Measurements from ENCODE around the gene HIF3A. TPM values are rescaled to one million over a fixed set of nuclear protein-coding genes. Genes with fewer than 3 reads are reported as not detected.

Gene HIF3A
- total and polyA plus RNA-seq, 2 of the 4 experiments (the other 2 are of a cell fraction), result 0.02 TPM; not detected in 1

DNA sequence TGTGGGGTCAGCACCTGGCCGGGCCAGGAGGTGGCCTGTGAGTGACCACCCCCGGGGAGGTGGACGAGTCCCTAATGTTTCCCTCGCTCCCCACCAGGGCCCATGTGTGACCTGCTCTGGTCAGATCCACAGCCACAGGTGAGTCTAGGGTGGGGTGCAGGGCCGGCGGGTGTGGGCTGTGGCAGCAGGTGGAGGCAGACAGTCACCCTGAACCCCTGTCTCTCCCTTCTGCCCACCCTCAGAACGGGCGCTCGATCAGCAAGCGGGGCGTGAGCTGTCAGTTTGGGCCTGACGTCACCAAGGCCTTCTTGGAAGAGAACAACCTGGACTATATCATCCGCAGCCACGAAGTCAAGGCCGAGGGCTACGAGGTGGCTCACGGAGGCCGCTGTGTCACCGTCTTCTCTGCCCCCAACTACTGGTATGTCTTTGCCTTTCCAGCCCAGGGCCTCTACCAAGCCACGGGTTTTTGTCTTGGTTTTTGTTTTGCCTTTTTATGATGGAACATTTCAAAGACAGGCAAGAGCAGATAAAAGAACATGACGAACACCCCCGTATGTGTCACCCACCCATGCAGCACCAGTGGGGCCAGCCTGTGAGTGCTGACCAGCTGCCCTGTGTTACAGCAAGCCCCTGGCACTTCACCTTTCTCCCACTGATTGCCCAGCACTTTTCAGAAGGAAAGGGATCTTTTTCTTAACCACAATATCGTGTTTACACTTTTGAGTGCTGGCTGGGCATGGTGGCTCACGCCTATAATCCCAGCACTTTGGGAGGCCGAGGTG, 91.7 kb downstream of the HIF3A start:
- no peak overlapping the region for H2AK9ac ChIP-seq (replicated peaks; ENCODE audit: low read depth, low read length, poor library complexity)
- no peak overlapping the region for H3K18ac ChIP-seq (ENCODE audit: low read depth, low read length)
- H3K23ac ChIP-seq (ENCODE audit: low read depth, low read length), result no peak overlapping the region
- H2AK5ac ChIP-seq (ENCODE audit: low read depth, low read length), result no peak overlapping the region
- no peak overlapping the region for H2BK5ac ChIP-seq (ENCODE audit: low read depth, low read length, poor library complexity, severe bottlenecking)
- ATAC-seq (ENCODE audit: low read depth), result no peak
- no peak overlapping the region for H3K56ac ChIP-seq (ENCODE audit: extremely low read depth, insufficient read depth, low read length)
- no peak overlapping the region for H2BK120ac ChIP-seq (ENCODE audit: low read depth, low read length)
- H3K4me1 ChIP-seq (ENCODE audit: control insufficient read depth, insufficient read depth, low read length), result peaks cover 13% of the 10 kb centered on the region
- no peak overlapping the region for H3K9ac ChIP-seq (ENCODE audit: low read depth, low read length)
- in situ Hi-C loops (cut with MboI; ENCODE audit: low sequenced_read_pairs) (loop anchor here (10.0 kb wide), 1 partner anchor 104 kb away; no protein-coding TSS in a partner anchor), intact Hi-C loops (cut with micrococcal nuclease) (no loop called here), dilution Hi-C loops (cut with HindIII; ENCODE audit: low sequenced_read_pairs, unreplicated experiment) (no loop called here)
- no peak overlapping the region for H3K4me2 ChIP-seq (ENCODE audit: low read depth, low read length)
- H3K4ac ChIP-seq (ENCODE audit: low read depth, low read length), result no peak overlapping the region
- POLR2A ChIA-PET (ENCODE audit: unreplicated experiment), result interaction anchor here (0.5 kb wide), 1 partner anchor 48 kb away, joined by 3 read pairs; no protein-coding TSS in a partner anchor
- H3K27ac ChIP-seq (ENCODE audit: insufficient read depth, low read length), result no peak overlapping the region
- no peaks in the 10 kb centered on the region; the same call in 1 of the 2 replicates for H4K20me1 ChIP-seq (ENCODE audit: insufficient read depth, low read length)
- H4K91ac ChIP-seq (ENCODE audit: insufficient read depth, low read depth, low read length), result no peak overlapping the region
- no peak overlapping the region for H2AFZ ChIP-seq (replicated peaks; ENCODE audit: low read length, poor library complexity)
- H3K79me1 ChIP-seq (ENCODE audit: low read depth in 1 of 2, low read length in 2 of 2), result peaks cover 0 to 21% of the 10 kb centered on the region in 2 experiments; a peak in 2 of 4 replicates
- H3K27me3 ChIP-seq (ENCODE audit: control insufficient read depth, insufficient read depth, low read length), result no peaks in the 10 kb centered on the region
- DNase-seq, result no peak
- no peak overlapping the region for H2BK15ac ChIP-seq (ENCODE audit: low read depth, low read length)
- H3K14ac ChIP-seq (replicated peaks; ENCODE audit: low read depth, low read length), result no peak overlapping the region
- H3K36me3 ChIP-seq (ENCODE audit: control insufficient read depth, insufficient read depth, low read length), result peaks cover 55% of the 10 kb centered on the region
- H3K9me3 ChIP-seq (ENCODE audit: control insufficient read depth, insufficient read depth, low read length), result peaks cover 6% of the 10 kb centered on the region
- CTCF ChIA-PET, result no interaction called here
- WGBS, 2 experiments (ENCODE audit: extremely low coverage in 2 of 2, insufficient read length in 1 of 2), result 98% methylated on average over 12 of the region's 25 CpGs; no CpG with 5 or more reads in 1 of the 2 experiments
- no peak overlapping the region for H4K5ac ChIP-seq (ENCODE audit: low read depth, low read length)
- BruUV-seq (replicated peaks), result no TSS peak
- no peak overlapping the region for H3K4me3 ChIP-seq (ENCODE audit: insufficient read depth, low read depth, low read length)
- no peak overlapping the region for H2BK20ac ChIP-seq (ENCODE audit: low read depth, low read length)
- no peak overlapping the region for H4K8ac ChIP-seq (ENCODE audit: low read depth in 2 of 2, low read length in 2 of 2)
- peaks cover 16% of the 10 kb centered on the region for H3K9me1 ChIP-seq (ENCODE audit: insufficient read depth, low read length)
- TF ChIP-seq MXI1 (IDR thresholded peaks at IDR 0.05; ENCODE audit: borderline replicate concordance, low read depth, low read length) (no peak), BHLHE40 (IDR thresholded peaks at IDR 0.05; ENCODE audit: low read depth, low read length) (no peak), CHD1 (IDR thresholded peaks at IDR 0.05; ENCODE audit: low read depth, low read length) (no peak), RCOR1 (IDR thresholded peaks at IDR 0.05; ENCODE audit: insufficient replicate concordance, low read length) (no peak), FOS (IDR thresholded peaks at IDR 0.05; ENCODE audit: low read depth, low read length) (no peak), RFX5 (IDR thresholded peaks at IDR 0.05; ENCODE audit: low read depth, low read length) (no peak), SMC3 (IDR thresholded peaks at IDR 0.05; ENCODE audit: low read depth, low read length) (no peak), NFE2L2 (IDR thresholded peaks at IDR 0.05; ENCODE audit: low read depth, low read length) (no peak), CEBPB (IDR thresholded peaks at IDR 0.05; ENCODE audit: low read depth, low read length) (no peak), MAZ (IDR thresholded peaks at IDR 0.05; ENCODE audit: borderline replicate concordance, low read depth, low read length) (no peak), MAFK (IDR thresholded peaks at IDR 0.05; ENCODE audit: low read depth, low read length) (no peak)
- TF ChIP-seq, protein P1, sequence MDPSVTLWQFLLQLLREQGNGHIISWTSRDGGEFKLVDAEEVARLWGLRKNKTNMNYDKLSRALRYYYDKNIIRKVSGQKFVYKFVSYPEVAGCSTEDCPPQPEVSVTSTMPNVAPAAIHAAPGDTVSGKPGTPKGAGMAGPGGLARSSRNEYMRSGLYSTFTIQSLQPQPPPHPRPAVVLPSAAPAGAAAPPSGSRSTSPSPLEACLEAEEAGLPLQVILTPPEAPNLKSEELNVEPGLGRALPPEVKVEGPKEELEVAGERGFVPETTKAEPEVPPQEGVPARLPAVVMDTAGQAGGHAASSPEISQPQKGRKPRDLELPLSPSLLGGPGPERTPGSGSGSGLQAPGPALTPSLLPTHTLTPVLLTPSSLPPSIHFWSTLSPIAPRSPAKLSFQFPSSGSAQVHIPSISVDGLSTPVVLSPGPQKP (IDR thresholded peaks at IDR 0.05; ENCODE audit: borderline replicate concordance, low read depth, low read length), result no peak
- TF ChIP-seq, protein P2, sequence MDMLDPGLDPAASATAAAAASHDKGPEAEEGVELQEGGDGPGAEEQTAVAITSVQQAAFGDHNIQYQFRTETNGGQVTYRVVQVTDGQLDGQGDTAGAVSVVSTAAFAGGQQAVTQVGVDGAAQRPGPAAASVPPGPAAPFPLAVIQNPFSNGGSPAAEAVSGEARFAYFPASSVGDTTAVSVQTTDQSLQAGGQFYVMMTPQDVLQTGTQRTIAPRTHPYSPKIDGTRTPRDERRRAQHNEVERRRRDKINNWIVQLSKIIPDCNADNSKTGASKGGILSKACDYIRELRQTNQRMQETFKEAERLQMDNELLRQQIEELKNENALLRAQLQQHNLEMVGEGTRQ (IDR thresholded peaks at IDR 0.05; ENCODE audit: low read depth, low read length), result no peak
- TF ChIP-seq, protein P3, sequence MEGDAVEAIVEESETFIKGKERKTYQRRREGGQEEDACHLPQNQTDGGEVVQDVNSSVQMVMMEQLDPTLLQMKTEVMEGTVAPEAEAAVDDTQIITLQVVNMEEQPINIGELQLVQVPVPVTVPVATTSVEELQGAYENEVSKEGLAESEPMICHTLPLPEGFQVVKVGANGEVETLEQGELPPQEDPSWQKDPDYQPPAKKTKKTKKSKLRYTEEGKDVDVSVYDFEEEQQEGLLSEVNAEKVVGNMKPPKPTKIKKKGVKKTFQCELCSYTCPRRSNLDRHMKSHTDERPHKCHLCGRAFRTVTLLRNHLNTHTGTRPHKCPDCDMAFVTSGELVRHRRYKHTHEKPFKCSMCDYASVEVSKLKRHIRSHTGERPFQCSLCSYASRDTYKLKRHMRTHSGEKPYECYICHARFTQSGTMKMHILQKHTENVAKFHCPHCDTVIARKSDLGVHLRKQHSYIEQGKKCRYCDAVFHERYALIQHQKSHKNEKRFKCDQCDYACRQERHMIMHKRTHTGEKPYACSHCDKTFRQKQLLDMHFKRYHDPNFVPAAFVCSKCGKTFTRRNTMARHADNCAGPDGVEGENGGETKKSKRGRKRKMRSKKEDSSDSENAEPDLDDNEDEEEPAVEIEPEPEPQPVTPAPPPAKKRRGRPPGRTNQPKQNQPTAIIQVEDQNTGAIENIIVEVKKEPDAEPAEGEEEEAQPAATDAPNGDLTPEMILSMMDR (conservative IDR thresholded peaks at IDR 0.05; ENCODE audit: low read depth, low read length), result no peak
